Activated CD8-positive, alpha-beta memory T cell treated with anti-CD3 and anti-CD28 coated beads for 1 hour (primary cell): ENCODE results near the gene DIO3.

Experiments used
- DNase-seq, 2 donors: peaks; one replicate each; pipeline ENCODE4 v3.0.0-alpha.2; 2020; ENCODE audit warnings: low read depth in 1 of 2; ENCODE audit errors: extremely low read depth in 1 of 2

Gene DIO3

DNA sequence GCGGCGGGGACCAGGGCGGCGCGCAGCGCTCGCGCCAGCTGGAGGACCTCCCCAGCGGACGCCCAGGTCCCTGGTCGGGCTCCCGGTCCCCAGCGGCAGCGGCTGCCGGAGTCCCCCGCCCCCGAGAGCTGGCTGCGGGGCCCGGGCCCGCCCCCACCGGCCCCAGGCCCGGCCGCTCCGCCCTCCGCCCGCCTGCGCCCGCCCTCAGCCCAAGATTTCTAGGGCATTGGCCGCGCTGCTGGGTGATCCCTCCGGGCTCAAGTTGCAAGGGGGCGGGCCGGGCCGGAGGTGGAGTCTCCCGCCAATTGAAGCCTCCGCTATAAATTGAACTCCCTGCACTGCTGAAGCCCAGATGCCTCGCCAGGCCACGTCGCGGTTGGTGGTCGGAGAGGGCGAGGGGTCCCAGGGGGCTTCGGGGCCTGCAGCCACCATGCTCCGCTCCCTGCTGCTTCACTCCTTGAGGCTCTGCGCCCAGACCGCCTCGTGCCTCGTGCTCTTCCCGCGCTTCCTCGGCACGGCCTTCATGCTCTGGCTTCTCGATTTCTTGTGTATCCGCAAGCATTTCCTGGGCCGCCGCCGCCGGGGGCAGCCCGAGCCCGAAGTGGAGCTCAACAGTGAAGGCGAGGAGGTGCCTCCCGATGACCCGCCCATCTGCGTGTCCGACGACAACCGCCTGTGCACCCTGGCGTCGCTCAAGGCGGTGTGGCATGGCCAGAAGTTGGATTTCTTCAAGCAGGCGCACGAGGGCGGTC, at the start of gene DIO3:
TSS of gene DIO3 (plus strand) at position 351 of the 752 bp plus-strand sequence.
- no peak for DNase-seq

DNA sequence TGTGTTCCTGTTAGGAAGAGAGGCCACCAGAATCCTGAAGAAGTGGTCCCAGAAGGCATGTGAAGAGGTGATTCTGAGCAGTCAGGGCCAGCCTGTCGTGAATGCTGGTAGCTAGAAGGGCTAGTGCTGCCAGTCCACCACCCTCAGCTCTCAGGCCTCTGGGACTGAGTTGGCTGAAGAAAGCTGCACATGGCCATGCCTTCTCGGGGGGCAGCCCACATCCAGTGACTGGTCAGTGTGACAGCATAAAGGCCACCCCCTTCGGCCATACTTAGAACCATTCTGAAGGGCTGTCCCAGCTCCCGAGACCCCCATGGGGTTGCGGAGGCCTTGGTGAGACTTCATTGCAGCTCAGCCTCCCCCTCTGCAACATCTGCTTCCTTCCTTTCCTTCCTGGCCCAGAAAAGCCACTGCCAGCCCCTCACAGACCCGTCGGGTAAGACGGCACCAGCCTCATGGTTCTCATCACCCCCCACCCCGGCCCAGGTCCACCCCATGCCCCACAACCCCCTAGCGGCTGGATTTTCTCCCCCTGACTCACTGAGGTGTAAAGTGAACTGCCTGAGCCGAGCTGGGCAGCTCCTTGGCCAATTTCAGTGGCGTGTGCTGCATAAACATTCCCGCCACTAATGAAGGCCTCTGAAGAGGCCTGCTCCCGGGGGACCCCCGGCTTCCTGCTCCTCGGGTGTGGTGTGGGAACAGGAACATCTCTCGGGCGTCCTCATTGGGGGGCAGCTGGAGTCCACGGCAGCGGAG, 49.5 kb upstream of the DIO3 start:
- no peak for DNase-seq

DNA sequence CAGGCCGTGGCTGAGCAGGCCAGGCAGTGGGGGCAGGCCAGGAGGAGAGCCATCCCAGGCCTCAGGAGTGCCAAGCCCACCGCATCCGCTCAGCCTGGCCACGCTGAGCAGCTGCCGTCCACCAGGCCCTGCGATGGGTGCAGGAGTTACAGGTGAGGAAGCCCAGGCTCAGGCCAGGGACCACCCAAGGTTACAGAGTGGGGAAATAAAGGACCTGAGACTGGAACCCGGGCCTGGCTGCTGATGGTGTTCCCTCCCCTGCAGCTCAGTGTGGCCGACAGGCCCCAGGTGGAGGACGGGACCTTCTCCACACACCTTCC, 49.0 kb upstream of the DIO3 start:
- no peak for DNase-seq

DNA sequence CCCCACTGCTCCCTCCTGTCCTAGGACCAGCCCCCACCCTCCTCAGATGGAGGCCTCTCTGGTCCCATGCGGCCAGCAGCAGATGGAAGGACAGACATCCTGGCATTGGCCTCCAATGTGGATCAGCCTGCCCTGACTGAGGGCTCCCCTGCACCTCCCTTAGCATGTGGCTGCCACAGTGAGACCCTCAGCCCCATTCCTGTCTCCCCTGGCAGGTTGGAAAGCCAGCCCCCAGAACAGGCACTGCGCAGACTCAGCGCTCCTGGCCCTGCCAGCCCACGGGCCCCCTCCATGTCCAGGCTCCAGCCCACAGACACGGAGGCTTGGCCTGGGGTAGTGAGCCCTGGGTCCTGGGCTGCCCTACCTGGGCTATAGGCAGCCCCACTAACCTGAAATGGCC, 47.2 kb upstream of the DIO3 start:
- DNase-seq: no peak

- DNase-seq: no peak
Observed at GRCh38 chr14:101516401-101516800, 44.9 kb upstream of the DIO3 start.

DNA sequence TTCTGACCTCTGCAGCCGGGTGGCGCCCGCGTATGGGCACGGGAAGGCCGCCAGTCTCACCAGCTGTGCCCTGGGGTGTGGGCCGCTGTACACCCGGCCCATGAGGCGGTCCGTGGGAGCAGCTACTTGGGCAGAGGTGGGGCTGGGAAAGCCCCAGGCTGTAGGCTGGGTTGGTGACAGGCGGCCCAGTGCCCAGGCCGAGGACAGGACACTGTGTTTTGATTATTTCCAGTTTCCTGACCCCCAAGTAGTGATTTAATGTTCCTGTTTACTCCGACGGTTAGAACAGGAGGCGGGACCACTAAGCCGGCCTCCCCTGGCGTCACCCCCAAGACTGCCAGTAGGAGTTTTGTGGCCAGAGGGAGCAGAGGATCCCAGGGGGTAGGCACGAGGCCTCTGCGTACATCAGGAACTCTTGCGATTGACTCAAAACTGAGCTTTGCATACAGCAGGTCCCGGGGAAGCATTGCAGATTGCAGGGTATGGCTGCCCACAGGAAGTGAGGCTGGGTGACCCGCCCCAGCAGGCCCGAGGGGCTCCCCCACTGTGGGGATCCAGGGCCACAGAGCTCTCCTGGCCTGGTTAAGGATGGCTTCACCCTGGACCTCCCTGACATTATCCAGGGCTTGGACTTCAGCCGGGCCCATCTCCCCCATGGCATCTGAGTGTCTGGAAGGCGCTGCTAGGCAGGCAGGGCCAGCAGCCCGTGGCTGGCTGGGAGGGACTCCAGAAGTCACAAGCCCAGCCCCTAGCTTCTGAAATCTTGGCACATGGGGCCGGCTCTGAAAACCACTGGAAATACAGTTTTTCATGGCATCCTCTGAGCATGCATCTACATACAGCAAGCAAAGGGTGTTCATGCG, 42.5 kb upstream of the DIO3 start:
- no peak for DNase-seq

GRCh38 chr14:101520621-101521472, 40.4 kb upstream of the DIO3 start:
- DNase-seq: no peak

- DNase-seq: no peak
Observed at GRCh38 chr14:101521473-101521915, 39.8 kb upstream of the DIO3 start.

DNA sequence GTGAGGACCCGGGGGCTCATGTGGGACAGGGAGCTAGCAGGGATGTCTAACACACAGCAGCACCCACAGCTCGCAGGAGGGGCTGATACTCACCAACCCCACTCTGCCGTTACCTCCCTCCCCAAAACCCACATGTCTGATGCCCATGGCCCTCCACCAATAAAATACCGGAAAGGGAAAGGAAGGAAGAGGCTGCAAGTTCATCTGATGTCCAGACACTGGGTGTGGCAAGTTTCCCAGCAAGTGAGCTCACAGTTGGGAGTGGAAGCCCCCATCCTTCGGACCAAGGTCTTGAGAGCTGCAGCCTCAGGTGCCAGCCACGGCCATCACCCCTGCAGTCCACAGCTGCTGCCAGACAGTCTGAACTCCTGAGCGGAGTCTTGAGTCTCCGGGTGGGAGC, 39.3 kb upstream of the DIO3 start:
- DNase-seq: no peak

DNA sequence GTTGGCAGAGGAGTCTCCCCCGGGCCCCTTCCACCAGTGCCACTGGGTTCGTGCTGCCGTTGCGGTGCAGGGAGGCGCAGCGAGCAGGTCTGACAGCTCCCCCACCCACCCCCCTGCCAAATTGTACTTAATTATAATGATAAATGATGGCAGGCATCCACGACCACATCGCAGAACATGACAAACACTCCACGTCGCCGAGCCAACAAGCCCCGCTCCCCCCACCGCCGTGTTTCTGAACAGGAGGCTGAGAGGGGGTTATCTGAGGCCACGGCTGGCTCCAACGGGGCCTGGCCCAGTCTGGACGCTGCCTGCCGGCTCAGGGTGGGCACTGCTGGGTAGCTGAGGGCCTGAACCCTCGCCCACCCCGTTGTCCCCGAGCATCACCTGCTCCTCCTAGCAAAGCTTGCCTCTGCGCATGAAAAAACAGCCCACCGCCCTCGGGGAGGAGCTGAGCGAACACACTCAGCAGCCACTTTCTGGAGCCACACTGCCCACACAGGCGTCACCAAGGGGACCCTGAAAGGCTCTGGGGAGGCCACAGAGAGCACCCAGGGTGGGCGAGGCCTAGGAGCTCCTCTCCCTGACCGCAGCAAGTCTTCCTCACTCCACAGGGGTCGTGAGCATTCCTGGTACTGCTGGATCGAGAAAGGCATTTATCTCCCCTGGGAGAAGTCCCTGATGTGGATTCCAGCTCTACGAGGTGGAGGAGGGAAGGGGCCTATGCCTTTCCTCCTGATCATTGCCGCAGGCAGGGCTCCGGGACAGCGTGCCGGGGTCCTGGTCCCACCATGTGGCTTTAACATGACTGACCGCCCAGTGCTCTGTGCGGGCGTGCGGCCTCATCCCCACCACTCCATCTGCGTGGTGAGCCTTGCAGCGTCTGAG, 35.4 kb upstream of the DIO3 start:
- no peak for DNase-seq

GRCh38 chr14:101527987-101528386, 33.3 kb upstream of the DIO3 start:
- no peak for DNase-seq

GRCh38 chr14:101529079-101529478, 32.2 kb upstream of the DIO3 start:
- no peak for DNase-seq

DNA sequence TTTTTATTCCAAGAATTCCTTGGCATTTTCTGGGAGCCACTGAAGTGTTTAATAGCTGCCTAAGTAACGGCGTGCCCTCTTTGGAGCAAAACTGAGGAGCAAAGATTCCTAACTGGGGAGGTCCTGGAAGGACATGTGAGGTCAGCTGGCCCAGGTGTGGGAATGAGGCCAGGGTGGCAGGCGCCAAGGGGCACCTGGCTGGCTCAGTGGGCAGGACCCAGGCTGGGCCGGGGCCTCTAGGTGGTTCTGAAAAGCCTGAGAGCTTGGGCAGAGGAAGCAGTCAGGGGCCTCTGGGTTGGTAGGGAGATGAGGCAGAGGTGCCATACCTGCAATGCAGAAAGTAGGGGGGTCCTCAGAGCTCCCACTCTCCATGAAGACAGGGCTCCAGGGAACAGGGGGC, 27.1 kb upstream of the DIO3 start:
- DNase-seq: no peak

- DNase-seq: no peak
Observed at GRCh38 chr14:101535232-101535631, 26.1 kb upstream of the DIO3 start.

GRCh38 chr14:101535701-101536207, 25.5 kb upstream of the DIO3 start:
- no peak for DNase-seq

GRCh38 chr14:101537286-101537685, 24.0 kb upstream of the DIO3 start:
- no peak for DNase-seq

DNA sequence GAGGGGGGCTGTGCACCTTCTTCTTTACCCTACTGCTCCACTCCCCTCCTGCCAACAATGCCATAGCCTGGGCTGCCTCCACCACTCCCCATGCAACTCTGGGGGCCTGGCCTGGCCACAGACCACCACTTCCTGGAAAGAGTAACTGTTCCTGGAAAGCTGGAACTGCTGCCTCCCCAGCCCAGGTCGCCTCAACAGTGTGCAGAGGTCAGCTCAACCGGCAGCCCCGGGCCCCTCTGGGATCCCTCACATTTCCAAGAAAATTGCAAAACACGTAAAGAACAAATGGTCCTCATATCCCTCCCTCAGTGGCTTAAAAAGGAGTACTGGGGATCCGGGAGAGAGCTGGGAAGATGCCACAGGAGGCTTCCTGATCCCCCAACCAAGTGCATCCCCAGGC, 22.4 kb upstream of the DIO3 start:
- DNase-seq: no peak

DNA sequence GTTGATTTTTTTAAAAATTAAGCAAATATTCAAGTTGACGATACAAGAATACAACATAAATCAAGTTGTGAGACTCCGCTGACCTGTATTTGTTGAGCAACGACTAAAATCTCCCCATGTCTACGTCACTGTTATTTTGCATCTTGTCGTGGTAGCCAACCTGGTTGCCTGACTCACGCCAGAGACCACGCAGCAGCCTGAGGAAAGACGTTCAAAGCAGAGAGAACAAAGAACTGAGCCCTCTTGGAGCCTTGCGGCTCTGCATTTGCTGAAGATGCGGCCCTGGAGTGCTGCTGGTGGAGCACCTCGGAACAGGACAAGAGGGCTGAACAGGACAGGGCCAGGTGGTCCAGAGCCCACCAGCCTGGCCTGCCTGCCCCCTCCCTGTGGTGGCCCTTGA, 21.4 kb upstream of the DIO3 start:
- no peak for DNase-seq
